Body of pancreas (tissue), 4 donors: Measurements from ENCODE around the gene AIMP1. TPM values are rescaled to one million over a fixed set of nuclear protein-coding genes. Genes with fewer than 3 reads are reported as not detected.

Experiments used
- ATAC-seq: fragments of 150-250 bp; one replicate; pipeline ENCODE4 v1.9.1; 2016
- DNase-seq, 4 donors: peaks; one replicate each; pipeline ENCODE4 v3.0.0-alpha.2; 2019
- H3K27ac ChIP-seq, 4 donors: fragments of 200-600 bp; sonication (generic); 1 replicate in 3 of 4; 2 replicates in 1 of 4; pipeline versions ENCODE4 v1.5.1 to v1.6.1; 2016 to 2019; ENCODE audit warnings: mild to moderate bottlenecking in 1 of 4, mixed read lengths in 1 of 4, moderate library complexity in 1 of 4
- H3K27me3 ChIP-seq, 2 donors: fragments of 200-600 bp; sonication (generic); one replicate each; pipeline ENCODE4 v1.6.0; 2016; ENCODE audit warnings: mild to moderate bottlenecking in 1 of 2
- H3K36me3 ChIP-seq, 2 donors: fragments of 200-600 bp; sonication (generic); replicated peaks in 1 of 2; 2 replicates each; pipeline ENCODE4 v1.5.1; 2016; ENCODE audit warnings: low read depth in 2 of 2; ENCODE audit not compliant: insufficient read depth in 1 of 2
- H3K4me1 ChIP-seq: fragments of 200-600 bp; sonication (generic); one replicate; pipeline ENCODE4 v1.6.0; 2016
- H3K4me3 ChIP-seq, 2 donors: fragments of 200-600 bp; sonication (generic); 1 replicate in 1 of 2; 2 replicates in 1 of 2; pipeline ENCODE4 v1.5.1; 2016 to 2019
- H3K9me3 ChIP-seq, 3 donors: fragments of 200-600 bp; sonication (generic); 1 replicate in 2 of 3; 2 replicates in 1 of 3; pipeline ENCODE4 v1.5.1; 2016
- POLR2A ChIP-seq, 3 donors: fragments of 450-650 bp; IDR thresholded peaks; one replicate each; pipeline ENCODE4 v1.6.1; 2016; ENCODE audit warnings: antibody characterized with exemption in 3 of 3, mild to moderate bottlenecking in 2 of 3
- WGBS, 2 donors: methylation state at CpG; one replicate each; pipeline ENCODE4 v1.1.5; 2017; 5-methylcytosine and 5-hydroxymethylcytosine counted together
- intact Hi-C: fragments of 100-400 bp; cut with DNase I; formaldehyde crosslinking; loops from one replicate; pipeline ENCODE4 v1.15.1; 2023
- total RNA-seq, 2 donors: library from RNA; depleted of rRNA; stranded (reverse); fragments of >200 nt; gene quantifications; one replicate each; pipeline ENCODE4 v1.1.0, GENCODE V29; 2016
- TF ChIP-seq, protein P1 (sequence below), 7 experiments: fragments of 450-650 bp in 4 of 7; fragments of 200-600 bp in 3 of 7; sonication (generic) in 3 of 7; IDR thresholded peaks; one replicate each; pipeline ENCODE4 v1.5.1; 2016 to 2019; ENCODE audit warnings: antibody characterized with exemption in 7 of 7

Gene AIMP1
- total RNA-seq, 2 donors from 2014 or later: 13.7 to 14.5 TPM

DNA sequence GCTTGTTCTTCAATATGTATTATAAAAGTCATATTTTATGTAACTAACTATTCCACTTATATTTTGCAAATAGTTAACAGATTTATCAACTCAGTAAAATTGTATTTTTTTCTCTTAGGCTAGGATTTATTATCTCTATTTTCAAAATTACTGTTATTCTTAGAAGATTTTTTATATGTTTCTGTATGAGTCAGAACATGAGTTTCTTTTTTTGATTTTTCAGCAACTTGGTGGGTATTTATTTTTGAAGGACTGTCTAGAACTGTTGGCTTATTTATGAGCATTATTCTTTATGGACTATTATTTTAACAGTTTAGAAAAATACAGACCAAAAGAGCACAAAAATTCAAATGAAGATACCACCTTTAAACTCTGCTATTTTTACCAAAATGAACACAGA lies 6.8 kb downstream of the AIMP1 start:
- intact Hi-C loops: no loop called here
- ATAC-seq (no peak), DNase-seq (no peak)
- H3K4me1 ChIP-seq: peaks cover 14% of the 10 kb centered on the region
- no peak for TF ChIP-seq POLR2A (IDR thresholded peaks at IDR 0.05)
- TF ChIP-seq, protein P1, sequence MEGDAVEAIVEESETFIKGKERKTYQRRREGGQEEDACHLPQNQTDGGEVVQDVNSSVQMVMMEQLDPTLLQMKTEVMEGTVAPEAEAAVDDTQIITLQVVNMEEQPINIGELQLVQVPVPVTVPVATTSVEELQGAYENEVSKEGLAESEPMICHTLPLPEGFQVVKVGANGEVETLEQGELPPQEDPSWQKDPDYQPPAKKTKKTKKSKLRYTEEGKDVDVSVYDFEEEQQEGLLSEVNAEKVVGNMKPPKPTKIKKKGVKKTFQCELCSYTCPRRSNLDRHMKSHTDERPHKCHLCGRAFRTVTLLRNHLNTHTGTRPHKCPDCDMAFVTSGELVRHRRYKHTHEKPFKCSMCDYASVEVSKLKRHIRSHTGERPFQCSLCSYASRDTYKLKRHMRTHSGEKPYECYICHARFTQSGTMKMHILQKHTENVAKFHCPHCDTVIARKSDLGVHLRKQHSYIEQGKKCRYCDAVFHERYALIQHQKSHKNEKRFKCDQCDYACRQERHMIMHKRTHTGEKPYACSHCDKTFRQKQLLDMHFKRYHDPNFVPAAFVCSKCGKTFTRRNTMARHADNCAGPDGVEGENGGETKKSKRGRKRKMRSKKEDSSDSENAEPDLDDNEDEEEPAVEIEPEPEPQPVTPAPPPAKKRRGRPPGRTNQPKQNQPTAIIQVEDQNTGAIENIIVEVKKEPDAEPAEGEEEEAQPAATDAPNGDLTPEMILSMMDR (IDR thresholded peaks at IDR 0.05): no peak
- peaks cover 0 to 6% of the 10 kb centered on the region in 2 donors for H3K36me3 ChIP-seq
- no peaks in the 10 kb centered on the region for H3K27me3 ChIP-seq
- H3K4me3 ChIP-seq: no peak overlapping the region
- H3K27ac ChIP-seq: no peak overlapping the region
- no peaks in the 10 kb centered on the region for H3K9me3 ChIP-seq

DNA sequence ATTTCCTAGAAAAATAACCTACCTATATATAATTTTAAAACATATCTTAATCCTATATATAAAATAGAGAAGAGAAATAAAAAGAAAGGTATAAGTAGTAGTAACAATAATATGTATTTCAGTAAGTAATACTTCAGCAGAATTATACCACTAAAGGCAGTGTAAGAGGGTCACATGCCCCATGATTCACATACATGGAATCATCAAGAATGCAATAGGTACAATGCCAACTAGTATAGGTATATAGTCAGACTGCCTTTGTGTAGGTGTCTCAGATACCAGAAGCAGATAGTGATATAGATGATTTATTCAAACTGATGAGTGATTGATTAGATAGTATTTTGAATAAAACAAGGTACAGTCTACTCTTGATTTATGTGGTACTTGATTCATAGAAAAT lies 9.4 kb downstream of the AIMP1 start:
- TF ChIP-seq, protein P1 (IDR thresholded peaks at IDR 0.05): no peak
- TF ChIP-seq POLR2A (IDR thresholded peaks at IDR 0.05): no peak
- Histone ChIP-seq H3K27me3 (no peaks in the 10 kb centered on the region), H3K4me1 (peaks cover 5% of the 10 kb centered on the region), H3K4me3 (no peak overlapping the region), H3K27ac (no peak overlapping the region), H3K36me3 (peaks cover 0 to 13% of the 10 kb centered on the region in 2 donors), H3K9me3 (no peaks in the 10 kb centered on the region)
- intact Hi-C loops: no loop called here
- no peak for ATAC-seq
- no peak for DNase-seq

DNA sequence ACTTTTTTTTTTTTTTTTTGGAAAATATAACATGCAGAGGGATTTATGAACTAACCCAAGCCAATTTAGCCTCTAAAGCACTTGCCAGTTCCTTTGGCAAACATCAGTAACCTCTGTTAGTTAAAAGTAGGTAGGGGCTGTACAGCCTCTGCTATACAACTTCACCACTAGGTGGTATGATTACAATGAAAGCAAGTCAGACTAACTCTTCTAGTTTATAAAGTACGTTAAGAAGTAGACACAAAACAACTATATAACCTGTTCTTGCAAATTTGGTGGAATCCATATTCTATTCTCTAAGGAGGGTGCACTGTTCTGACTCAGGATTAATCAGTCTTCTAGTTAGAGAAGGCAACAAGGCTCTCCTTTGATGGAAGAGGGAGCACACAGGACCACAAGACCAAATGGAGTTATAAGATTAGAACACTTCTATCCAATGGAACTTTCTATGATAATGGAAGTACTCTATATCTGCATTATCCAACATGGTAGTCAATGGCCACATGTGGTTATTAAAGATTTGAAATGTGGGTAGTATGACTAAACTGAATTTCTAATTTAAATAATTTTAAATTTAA lies 12.8 kb downstream of the AIMP1 start:
- Histone ChIP-seq H3K36me3 (peaks cover 0 to 25% of the 10 kb centered on the region in 2 donors), H3K27ac (no peak overlapping the region), H3K9me3 (no peaks in the 10 kb centered on the region), H3K4me3 (no peak overlapping the region), H3K4me1 (peaks cover 5% of the 10 kb centered on the region), H3K27me3 (no peaks in the 10 kb centered on the region)
- intact Hi-C loops: no loop called here
- DNase-seq: no peak
- ATAC-seq: peak; percentile 70
- 17 to 20% methylated on average over 1 of the region's 1 CpG for WGBS, 2 donors
- TF ChIP-seq, protein P1 (IDR thresholded peaks at IDR 0.05): peak in 6 of 7 experiments; percentile 21 to 51 (median 30)
- TF ChIP-seq POLR2A (IDR thresholded peaks at IDR 0.05): no peak

DNA sequence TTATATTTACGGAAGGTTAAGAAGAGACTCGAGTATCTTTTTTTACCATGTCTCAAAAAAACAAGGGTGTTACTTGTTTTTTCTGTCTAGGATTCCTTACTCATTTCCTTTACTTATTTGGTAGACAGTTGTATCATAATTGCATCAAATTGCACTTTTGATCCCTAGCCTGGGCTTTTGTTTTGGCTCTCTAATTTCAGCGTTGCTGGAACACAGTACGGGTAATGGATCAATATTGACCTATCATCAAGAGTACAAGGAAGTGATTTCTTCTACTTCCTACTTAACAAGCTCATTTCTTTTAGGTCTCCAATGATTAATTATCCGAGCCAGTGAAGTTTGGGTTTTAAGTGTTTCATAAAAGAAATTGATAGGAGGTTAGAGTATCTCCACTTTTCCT lies 16.8 kb downstream of the AIMP1 start:
- intact Hi-C loops: no loop called here
- ATAC-seq (no peak), DNase-seq (no peak)
- WGBS, 2 donors: 61 to 66% methylated on average over 5 of the region's 5 CpGs
- H3K27me3 ChIP-seq: no peaks in the 10 kb centered on the region
- H3K4me3 ChIP-seq: no peak overlapping the region
- peaks cover 4 to 31% of the 10 kb centered on the region in 2 donors for H3K36me3 ChIP-seq
- no peaks in the 10 kb centered on the region for H3K4me1 ChIP-seq
- no peaks in the 10 kb centered on the region for H3K9me3 ChIP-seq
- no peak for TF ChIP-seq POLR2A (IDR thresholded peaks at IDR 0.05)
- TF ChIP-seq, protein P1 (IDR thresholded peaks at IDR 0.05): no peak
- H3K27ac ChIP-seq: peak overlapping the region in 1 of 4 donors; percentile 34

DNA sequence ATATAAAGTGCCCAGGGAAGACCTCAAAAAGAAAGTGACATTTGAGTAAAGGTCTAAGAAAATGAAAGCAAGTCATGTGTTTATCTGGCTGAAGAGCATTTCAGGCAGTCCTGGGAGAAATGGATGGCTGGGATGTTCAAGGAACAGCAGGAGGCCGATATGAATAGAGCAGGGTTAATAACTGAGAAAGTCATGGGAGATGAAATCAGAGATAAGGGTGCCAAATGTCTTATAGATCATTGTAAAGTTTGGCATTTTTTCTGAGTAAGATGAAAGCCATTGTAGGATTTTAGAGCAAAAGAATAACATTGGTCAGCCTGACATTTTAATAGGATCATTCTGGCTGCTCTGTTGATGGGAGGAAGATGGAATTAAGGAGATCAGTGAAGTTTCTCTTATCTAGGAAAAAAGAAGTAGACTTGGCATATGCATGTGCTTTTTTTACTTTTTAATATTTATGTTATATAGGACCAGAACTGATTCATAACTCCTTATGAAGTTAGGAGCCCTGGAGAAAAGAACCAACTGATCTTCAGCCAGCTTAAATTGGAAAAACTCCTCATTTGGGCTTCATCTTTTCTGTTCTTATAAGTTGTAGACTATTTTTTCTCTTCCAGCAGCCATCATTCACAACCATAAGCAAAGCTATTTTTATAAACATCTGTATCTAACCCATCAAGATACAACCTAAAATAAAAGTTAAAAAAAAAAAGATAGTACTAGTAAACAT lies 18.6 kb downstream of the AIMP1 start:
- Histone ChIP-seq H3K9me3 (no peaks in the 10 kb centered on the region), H3K4me1 (no peaks in the 10 kb centered on the region), H3K36me3 (peaks cover 4 to 29% of the 10 kb centered on the region in 2 donors), H3K27me3 (no peaks in the 10 kb centered on the region), H3K4me3 (no peak overlapping the region), H3K27ac (no peak overlapping the region)
- intact Hi-C loops: no loop called here
- TF ChIP-seq, protein P1 (IDR thresholded peaks at IDR 0.05): no peak
- TF ChIP-seq POLR2A (IDR thresholded peaks at IDR 0.05): no peak
- DNase-seq: no peak
- 78 to 86% methylated on average over 1 of the region's 1 CpG for WGBS, 2 donors
- no peak for ATAC-seq
